Fibroblast of lung (primary cell): ENCODE measurements around the gene CEP63.

Experiments used
- EZH2 ChIP-seq: IDR thresholded peaks from 2 replicates; pipeline ENCODE4 v1.5.1; 2012; ENCODE audit warnings: low read length, control low read depth, mild to moderate bottlenecking; ENCODE audit errors: missing control alignments
- TF ChIP-seq, protein P1 (sequence below), 2 donors: IDR thresholded peaks in 1 of 2; conservative IDR thresholded peaks in 1 of 2; 1 replicate in 1 of 2; 2 replicates in 1 of 2; pipeline ENCODE4 v1.5.1; 2011 to 2012; ENCODE audit warnings: low read length in 2 of 2, control low read depth in 1 of 2, inconsistent platforms in 1 of 2, low read depth in 1 of 2, mild to moderate bottlenecking in 1 of 2

DNA sequence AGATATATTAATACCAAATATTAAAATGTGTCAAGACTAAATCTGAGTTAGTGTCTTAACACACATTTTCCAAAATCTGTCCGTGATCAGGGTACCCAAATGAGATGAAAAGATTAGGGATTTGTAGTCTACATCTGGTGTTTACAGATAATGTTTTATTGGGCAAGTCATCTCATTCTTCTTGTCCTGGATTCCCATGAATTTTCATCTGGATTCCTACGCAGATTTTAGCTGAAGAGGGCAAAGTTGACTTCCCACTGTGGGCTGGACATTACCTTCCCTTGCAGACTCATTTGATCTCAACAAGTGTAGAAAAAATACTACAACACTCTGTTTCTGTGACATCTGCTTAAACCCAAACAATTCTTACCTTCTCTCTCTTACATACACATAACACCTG, 79.1 kb downstream of the CEP63 start:
- TF ChIP-seq, protein P1, sequence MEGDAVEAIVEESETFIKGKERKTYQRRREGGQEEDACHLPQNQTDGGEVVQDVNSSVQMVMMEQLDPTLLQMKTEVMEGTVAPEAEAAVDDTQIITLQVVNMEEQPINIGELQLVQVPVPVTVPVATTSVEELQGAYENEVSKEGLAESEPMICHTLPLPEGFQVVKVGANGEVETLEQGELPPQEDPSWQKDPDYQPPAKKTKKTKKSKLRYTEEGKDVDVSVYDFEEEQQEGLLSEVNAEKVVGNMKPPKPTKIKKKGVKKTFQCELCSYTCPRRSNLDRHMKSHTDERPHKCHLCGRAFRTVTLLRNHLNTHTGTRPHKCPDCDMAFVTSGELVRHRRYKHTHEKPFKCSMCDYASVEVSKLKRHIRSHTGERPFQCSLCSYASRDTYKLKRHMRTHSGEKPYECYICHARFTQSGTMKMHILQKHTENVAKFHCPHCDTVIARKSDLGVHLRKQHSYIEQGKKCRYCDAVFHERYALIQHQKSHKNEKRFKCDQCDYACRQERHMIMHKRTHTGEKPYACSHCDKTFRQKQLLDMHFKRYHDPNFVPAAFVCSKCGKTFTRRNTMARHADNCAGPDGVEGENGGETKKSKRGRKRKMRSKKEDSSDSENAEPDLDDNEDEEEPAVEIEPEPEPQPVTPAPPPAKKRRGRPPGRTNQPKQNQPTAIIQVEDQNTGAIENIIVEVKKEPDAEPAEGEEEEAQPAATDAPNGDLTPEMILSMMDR (conservative IDR thresholded peaks at IDR 0.05 in 1 of 2, IDR thresholded peaks at IDR 0.05 in 1 of 2; ENCODE audit: low read depth in 1 of 2, low read length in 2 of 2): no peak
- TF ChIP-seq EZH2: no peak
